ENCODE data around the gene ZCRB1.
A peak's percentile ranks its signal among the peaks of the same experiment; 100 is the strongest.

Gene ZCRB1

DNA sequence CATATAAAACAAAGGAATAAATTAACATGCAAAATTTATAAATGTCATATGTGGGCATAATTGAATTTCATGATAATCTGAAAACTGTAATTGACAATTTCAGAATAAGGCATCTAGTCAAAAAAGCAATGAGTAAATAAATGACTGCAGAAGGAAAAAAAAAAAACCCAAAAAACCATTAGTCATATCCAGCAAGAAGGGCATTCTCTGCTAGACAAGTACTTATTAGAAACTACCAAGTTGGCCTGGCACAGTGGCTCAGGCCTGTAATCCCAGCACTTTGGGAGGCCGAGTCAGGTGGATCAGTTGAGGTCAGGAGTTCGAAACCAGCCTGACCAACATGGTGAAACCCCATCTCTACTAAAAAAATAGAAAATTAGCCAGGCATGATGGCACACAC, 17.5 kb downstream of the ZCRB1 start:
- no peak for DNase-seq (ENCODE audit: insufficient read length, low spot score)
- FAIRE-seq, result no peak
- no peak for TF ChIP-seq CTCF (IDR thresholded peaks at IDR 0.05; ENCODE audit: insufficient read depth, missing control alignments)

- TF ChIP-seq CTCF (IDR thresholded peaks at IDR 0.05; ENCODE audit: insufficient read depth, missing control alignments), result no peak
- FAIRE-seq (no peak), DNase-seq (ENCODE audit: insufficient read length, low spot score) (no peak)
Measured at GRCh38 chr12:42306297-42306696, 19.6 kb downstream of the ZCRB1 start.

DNA sequence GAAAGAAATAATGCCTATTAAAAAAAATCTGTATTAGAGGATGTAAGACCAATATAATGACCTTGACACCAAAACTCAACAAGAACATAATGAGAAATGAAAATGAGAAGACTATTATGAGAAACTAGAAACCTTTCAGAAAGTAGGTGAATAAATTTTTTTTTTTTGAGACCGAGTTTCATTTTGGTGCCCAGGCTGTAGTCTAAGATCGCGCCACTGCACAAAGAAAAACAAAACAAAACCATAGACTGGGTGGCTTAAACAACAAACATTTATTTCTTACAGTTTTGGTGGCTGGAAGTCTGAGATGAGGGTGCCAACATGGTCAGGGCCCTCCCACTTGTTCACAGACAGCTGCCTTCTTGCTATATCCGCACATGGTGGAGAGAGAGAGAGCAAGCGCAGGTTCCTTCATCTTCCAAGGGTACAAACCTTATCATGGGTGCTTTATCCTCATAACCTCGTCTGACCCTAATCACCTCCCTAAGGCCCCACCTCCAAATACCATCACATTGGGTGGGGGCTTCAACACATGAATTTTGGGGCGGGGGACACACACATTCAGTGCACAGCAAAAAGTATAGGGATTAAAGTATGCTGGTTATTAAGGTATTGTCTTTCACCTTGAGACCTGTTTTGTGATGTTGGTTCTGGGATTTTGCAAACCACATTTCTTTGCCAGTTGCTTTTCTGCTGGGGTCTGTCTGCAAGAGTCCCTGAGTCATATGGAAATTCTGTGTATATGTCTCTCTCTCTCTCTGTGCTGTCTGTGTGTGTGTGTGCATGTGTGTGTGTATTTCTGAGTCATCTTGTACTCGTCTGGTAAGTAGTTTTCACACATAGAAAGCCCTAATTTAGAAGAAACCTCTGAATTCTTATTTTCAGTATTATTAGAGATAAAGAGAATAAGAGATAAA, 26.2 kb downstream of the ZCRB1 start:
- DNase-seq (ENCODE audit: insufficient read length, low spot score), result no peak
- no peak for TF ChIP-seq CTCF (IDR thresholded peaks at IDR 0.05; ENCODE audit: insufficient read depth, missing control alignments)
- FAIRE-seq, result no peak

- FAIRE-seq, result no peak
- DNase-seq (ENCODE audit: insufficient read length, low spot score), result no peak
- no peak for TF ChIP-seq CTCF (IDR thresholded peaks at IDR 0.05; ENCODE audit: insufficient read depth, missing control alignments)
Measured at GRCh38 chr12:42298887-42299286, 27.0 kb downstream of the ZCRB1 start.

- FAIRE-seq (no peak), DNase-seq (ENCODE audit: insufficient read length, low spot score) (no peak)
- peak; percentile 34 for TF ChIP-seq CTCF (IDR thresholded peaks at IDR 0.05; ENCODE audit: insufficient read depth, missing control alignments)
Measured at GRCh38 chr12:42296503-42297109, 29.3 kb downstream of the ZCRB1 start.

GRCh38 chr12:42291680-42292079, 34.2 kb downstream of the ZCRB1 start:
- FAIRE-seq, result no peak

More at GRCh38 chr12:42291680-42292079, 34.2 kb downstream of the ZCRB1 start:
- DNase-seq (ENCODE audit: insufficient read length, low spot score), result no peak
- no peak for TF ChIP-seq CTCF (IDR thresholded peaks at IDR 0.05; ENCODE audit: insufficient read depth, missing control alignments)

All from D721Med (cell line).